Parathyroid adenoma (tissue), 2 donors: ENCODE data around the gene PLOD3.

ENCODE experiments used
- H2AFZ ChIP-seq: fragments of 300-600 bp; sonication (generic); one replicate; pipeline ENCODE4 v1.7.0; 2017; ENCODE audit warnings: antibody characterized with exemption, mild to moderate bottlenecking
- H3K27ac ChIP-seq: fragments of 300-600 bp; sonication (generic); one replicate; pipeline ENCODE4 v1.7.0; 2017
- H3K27me3 ChIP-seq: fragments of 300-600 bp; sonication (generic); one replicate; pipeline ENCODE4 v1.7.0; 2017; ENCODE audit warnings: low read length; ENCODE audit not compliant: control insufficient read depth, insufficient read depth
- H3K36me3 ChIP-seq: fragments of 300-600 bp; sonication (generic); one replicate; pipeline ENCODE4 v1.7.0; 2017; ENCODE audit warnings: low read length; ENCODE audit not compliant: control insufficient read depth, insufficient read depth
- H3K4me1 ChIP-seq: fragments of 300-600 bp; sonication (generic); one replicate; pipeline ENCODE4 v1.7.0; 2017; ENCODE audit warnings: control low read depth
- H3K4me2 ChIP-seq: fragments of 300-600 bp; sonication (generic); one replicate; pipeline ENCODE4 v1.7.0; 2017; ENCODE audit warnings: low read length
- H3K4me3 ChIP-seq: fragments of 300-600 bp; sonication (generic); one replicate; pipeline ENCODE4 v1.7.0; 2017; ENCODE audit warnings: low read depth, low read length
- H3K79me2 ChIP-seq: fragments of 300-600 bp; sonication (generic); one replicate; pipeline ENCODE4 v1.7.0; 2017; ENCODE audit warnings: control low read depth
- H3K9ac ChIP-seq: fragments of 300-600 bp; sonication (generic); one replicate; pipeline ENCODE4 v1.7.0; 2017; ENCODE audit warnings: mild to moderate bottlenecking
- H3K9me3 ChIP-seq: fragments of 300-600 bp; sonication (generic); one replicate; pipeline ENCODE4 v1.7.0; 2017; ENCODE audit warnings: low read length; ENCODE audit not compliant: control insufficient read depth
- CTCF ChIP-seq: fragments of 300-600 bp; sonication (generic); IDR thresholded peaks from one replicate; pipeline ENCODE4 v1.7.0; 2017; ENCODE audit warnings: antibody characterized with exemption, mild to moderate bottlenecking
- donor health status: primary hyperparathyroidism.

PLOD3 gene

DNA sequence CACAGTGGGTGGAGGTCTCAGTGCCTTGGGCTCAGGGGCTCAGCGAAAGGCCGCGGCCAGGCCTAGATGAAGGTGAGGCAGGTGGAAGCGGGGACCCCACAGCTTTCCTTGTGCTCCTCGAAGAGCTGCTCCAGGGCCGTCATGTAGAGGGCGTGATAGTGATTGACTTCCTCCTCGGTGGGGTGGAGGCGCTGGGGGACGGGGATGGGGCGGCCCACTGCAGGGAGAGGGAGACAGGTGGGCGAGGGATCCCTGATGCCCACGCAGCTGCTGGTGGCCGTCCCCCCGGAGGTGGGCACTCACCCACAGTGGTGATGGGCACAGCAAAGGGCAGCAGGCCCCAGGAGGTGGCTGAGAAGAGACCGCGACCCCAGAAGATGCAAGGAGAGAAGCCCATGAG lies 21.5 kb downstream of the PLOD3 start:
- Histone ChIP-seq H3K4me2 (no peak overlapping the region), H2AFZ (no peak overlapping the region), H3K4me1 (no peaks in the 10 kb centered on the region), H3K79me2 (no peaks in the 10 kb centered on the region), H3K27ac (no peak overlapping the region), H3K27me3 (no peaks in the 10 kb centered on the region), H3K36me3 (no peaks in the 10 kb centered on the region), H3K9me3 (no peaks in the 10 kb centered on the region), H3K9ac (no peak overlapping the region), H3K4me3 (no peak overlapping the region)
- no peak for TF ChIP-seq CTCF

DNA sequence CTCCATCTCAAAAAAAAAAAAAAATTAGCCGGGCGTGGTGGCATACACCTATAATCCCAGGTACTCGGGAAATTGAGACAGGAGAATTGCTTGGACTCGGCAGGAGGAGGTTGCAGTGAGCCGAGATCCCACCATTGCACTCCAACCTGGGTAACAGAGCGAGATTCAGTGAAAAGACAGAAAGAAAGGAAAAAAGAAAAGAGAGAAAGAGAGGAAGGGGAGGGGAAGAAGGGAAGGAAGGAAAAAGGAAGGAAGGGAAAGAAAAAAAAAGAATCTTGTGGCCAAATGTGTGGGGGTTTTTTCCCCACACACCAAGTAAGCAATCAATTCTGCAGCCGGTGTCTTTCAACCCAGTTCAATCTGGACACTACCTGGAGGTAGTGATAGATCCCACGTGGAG lies 28.3 kb downstream of the PLOD3 start:
- H3K79me2 ChIP-seq: no peaks in the 10 kb centered on the region
- no peaks in the 10 kb centered on the region for H3K4me1 ChIP-seq
- H3K9me3 ChIP-seq: no peaks in the 10 kb centered on the region
- H3K27me3 ChIP-seq: no peaks in the 10 kb centered on the region
- no peaks in the 10 kb centered on the region for H3K36me3 ChIP-seq
- no peak overlapping the region for H3K27ac ChIP-seq
- H3K9ac ChIP-seq: no peak overlapping the region
- no peak overlapping the region for H3K4me2 ChIP-seq
- no peak for TF ChIP-seq CTCF
- no peak overlapping the region for H3K4me3 ChIP-seq
- H2AFZ ChIP-seq: no peak overlapping the region

DNA sequence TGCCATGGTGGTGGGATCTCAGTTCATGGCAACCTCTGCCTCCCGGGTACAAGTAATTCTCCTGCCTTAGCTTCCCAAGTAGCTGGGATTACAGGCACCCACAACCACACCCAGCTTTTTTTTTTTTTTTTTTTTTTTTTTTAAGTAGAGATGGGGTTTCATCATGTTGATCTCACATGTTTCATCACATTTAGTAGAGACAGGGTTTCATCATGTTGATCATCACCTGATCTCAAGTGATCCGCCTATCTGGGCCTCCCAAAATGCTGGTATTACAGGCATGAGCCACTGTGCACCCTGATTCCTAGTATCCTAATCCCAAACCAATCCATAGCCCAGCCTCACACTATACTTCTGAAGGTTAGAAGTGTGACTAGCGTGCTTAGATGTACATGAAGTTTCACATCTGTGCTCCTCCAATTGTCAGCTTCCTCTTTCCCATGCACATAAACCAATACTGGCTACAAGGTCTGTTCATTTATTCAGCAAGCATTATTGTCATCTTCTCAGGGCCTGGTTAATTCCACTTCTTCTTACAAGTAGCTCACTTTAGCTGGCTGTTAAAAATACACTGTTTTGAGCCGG lies 30.4 kb downstream of the PLOD3 start:
- Histone ChIP-seq H3K79me2 (no peaks in the 10 kb centered on the region), H3K27ac (no peak overlapping the region), H3K9ac (no peak overlapping the region), H3K9me3 (no peaks in the 10 kb centered on the region), H3K27me3 (no peaks in the 10 kb centered on the region), H3K36me3 (no peaks in the 10 kb centered on the region), H3K4me3 (no peak overlapping the region), H3K4me1 (no peaks in the 10 kb centered on the region), H2AFZ (no peak overlapping the region), H3K4me2 (no peak overlapping the region)
- TF ChIP-seq CTCF: no peak

DNA sequence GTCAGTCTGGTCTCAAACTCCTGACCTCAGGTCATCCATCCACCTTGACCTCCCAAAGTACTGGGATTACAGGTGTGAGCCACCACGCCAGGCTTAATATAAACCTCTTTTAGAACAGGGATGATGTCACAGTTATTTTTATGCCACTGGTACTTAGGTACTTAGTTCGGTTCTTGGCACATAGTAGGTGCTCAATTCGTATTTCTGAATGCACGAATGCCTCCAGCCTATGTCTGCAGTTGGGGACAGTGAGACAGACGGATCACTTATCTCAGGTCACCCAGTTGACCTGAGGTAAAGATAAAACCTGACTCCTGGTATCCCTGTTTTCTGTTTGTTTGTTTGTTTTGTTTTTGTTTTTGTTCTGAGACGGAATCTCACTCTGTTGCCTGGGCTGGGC lies 31.2 kb downstream of the PLOD3 start:
- no peaks in the 10 kb centered on the region for H3K36me3 ChIP-seq
- no peak overlapping the region for H3K27ac ChIP-seq
- H3K4me3 ChIP-seq: no peak overlapping the region
- H3K79me2 ChIP-seq: no peaks in the 10 kb centered on the region
- H2AFZ ChIP-seq: no peak overlapping the region
- H3K9ac ChIP-seq: no peak overlapping the region
- H3K4me1 ChIP-seq: no peaks in the 10 kb centered on the region
- TF ChIP-seq CTCF: no peak
- no peaks in the 10 kb centered on the region for H3K27me3 ChIP-seq
- H3K4me2 ChIP-seq: no peak overlapping the region
- no peaks in the 10 kb centered on the region for H3K9me3 ChIP-seq

GRCh38 chr7:101185258-101185839 lies 32.0 kb downstream of the PLOD3 start:
- Histone ChIP-seq H3K36me3 (no peaks in the 10 kb centered on the region), H3K4me2 (no peak overlapping the region), H3K27ac (no peak overlapping the region), H3K4me3 (no peak overlapping the region), H3K79me2 (no peaks in the 10 kb centered on the region), H3K9me3 (no peaks in the 10 kb centered on the region), H3K9ac (no peak overlapping the region), H3K27me3 (no peaks in the 10 kb centered on the region), H3K4me1 (no peaks in the 10 kb centered on the region), H2AFZ (no peak overlapping the region)
- no peak for TF ChIP-seq CTCF
